GM18508 (cell line): ENCODE results near the gene DZIP1.

ENCODE experiments used
- ATAC-seq: cut with Tn5 transposase; IDR thresholded peaks from one replicate; pipeline ENCODE4 v1.9.1; 2021; ENCODE audit warnings: moderate number of reproducible peaks; ENCODE audit not compliant: insufficient read depth, unreplicated experiment

DZIP1 gene

GRCh38 chr13:95647321-95647720 is 2.8 kb upstream of the DZIP1 start:
- no peak for ATAC-seq

GRCh38 chr13:95643936-95644598 is 439 bp downstream of the DZIP1 start:
- no peak for ATAC-seq

GRCh38 chr13:95643571-95643935 is 953 bp downstream of the DZIP1 start:
- no peak for ATAC-seq

DNA sequence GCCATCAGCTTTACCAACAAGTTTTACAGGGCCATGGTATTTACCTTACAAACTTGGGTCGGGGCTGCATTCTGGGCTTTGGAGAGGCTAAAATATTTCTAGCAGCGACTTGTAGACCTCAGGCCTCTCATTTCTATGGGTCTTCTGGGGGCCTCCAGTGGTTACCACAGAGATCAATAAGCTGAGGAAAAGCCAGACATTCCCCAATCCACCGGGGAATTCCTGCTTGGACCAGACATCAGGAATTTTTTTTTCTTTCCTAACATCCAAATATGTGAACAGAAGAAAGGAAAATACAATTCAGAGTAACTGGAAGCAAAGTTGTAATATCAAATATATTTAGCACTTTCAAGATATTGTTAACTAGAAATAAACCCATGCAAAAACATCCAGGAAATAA is 1.5 kb downstream of the DZIP1 start:
- no peak for ATAC-seq

DNA sequence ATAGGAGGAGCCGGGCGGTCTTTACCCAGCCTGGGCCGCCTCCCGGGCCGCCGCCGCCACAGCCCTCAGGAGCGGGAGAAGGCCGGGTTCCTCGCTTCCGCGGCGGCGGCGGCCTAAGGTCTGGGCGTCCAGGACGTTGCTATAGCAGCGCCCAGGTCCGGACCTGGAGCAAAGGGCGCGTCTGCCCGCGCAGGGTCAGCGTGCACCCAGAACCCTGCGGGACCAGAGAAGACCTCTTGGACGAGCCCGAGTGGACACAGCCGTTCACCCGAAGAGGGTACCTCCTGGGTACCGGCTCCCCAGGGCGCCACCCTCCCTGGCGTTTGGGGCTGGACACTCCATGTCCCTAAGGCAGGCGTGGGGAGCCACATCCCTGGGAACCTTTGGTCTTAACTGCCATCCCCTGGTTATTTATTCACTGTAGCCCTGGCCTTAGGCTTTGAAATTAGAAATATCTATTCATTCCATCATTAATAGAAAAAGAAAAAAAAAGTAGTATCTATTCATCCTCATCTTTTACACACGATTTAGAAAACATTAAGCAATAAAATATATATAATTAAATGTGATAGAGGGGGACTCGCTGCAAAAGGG is 2.4 kb downstream of the DZIP1 start:
- ATAC-seq = no peak

DNA sequence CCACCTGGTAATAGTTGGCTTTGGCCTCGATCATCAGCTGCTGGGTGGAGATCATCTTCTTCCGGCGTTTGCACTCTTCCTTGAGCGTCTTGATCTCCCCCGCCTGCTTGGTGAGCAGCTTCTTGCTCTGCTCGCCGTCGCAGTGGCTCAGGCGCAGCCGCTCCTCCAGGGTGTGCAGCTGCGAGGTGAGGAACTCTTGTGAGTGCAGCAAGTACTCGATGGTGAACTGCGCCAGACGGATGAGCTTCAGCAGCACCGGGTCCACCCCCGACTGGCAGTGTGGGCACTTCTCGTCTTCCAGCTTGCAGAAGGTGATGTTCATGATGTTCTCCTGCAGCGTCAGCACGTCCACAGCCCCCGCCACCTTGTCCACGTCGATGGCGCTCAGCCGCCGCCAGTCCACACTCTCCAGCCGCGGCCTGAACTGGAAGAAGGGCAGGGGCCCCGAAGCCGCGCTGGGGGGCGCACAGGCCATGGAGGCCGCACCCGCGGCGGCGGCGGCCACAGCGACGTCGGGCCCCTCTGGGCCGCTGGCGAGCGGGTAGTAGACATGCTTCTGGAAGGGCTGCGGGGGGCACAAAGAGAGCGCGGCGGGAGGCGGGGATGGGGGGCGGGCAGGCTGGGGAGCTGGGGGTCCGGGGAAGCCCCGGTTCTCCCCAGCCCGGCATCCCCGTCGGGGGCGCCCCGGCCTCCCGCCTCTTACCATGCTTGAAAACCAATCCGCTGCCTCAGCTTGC is 3.0 kb downstream of the DZIP1 start:
- ATAC-seq = no peak

GRCh38 chr13:95636853-95637252 is 7.7 kb downstream of the DZIP1 start:
- no peak for ATAC-seq

- no peak for ATAC-seq
Measured at GRCh38 chr13:95630593-95630992, 13.9 kb downstream of the DZIP1 start.

- ATAC-seq = no peak
Measured at GRCh38 chr13:95629071-95629470, 15.4 kb downstream of the DZIP1 start.

DNA sequence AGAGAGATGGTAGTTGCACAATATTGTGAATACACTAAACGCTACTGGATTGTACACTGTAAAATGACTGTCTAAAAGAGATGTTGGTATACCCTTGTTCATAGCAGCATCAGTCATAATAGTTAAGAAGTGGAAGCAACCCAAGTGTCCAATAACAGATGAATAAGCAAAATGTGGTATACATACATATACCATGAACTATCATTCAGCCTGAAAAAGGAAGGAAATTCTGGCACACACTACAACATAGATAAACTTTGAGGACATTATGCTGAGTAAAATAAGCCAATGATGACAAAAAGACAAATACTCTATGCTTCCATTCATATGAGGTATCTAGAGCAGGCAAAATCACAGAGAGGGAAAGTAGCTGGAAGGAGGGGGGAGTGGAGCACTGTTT is 16.0 kb downstream of the DZIP1 start:
- ATAC-seq = no peak

DNA sequence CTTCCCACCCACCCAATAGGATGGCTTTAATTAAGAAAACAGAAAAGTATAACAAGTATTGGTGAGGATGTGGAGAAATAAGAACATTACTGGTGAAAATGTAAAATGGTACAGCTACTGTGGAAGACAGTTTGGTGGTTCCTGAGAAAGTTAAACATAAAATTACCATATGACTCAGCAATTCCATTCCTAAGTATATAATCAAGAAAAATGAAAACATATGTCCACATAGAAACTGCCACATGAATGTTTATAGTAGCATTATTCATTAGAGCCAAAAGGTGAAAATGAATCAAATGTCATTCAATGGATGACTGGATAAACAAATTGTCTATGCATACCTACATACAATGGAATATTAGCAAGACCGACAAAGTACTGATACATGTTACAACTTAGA is 16.9 kb downstream of the DZIP1 start:
- ATAC-seq = no peak

- no peak for ATAC-seq
Measured at GRCh38 chr13:95626768-95627167, 17.7 kb downstream of the DZIP1 start.

GRCh38 chr13:95624020-95624419 is 20.5 kb downstream of the DZIP1 start:
- no peak for ATAC-seq

DNA sequence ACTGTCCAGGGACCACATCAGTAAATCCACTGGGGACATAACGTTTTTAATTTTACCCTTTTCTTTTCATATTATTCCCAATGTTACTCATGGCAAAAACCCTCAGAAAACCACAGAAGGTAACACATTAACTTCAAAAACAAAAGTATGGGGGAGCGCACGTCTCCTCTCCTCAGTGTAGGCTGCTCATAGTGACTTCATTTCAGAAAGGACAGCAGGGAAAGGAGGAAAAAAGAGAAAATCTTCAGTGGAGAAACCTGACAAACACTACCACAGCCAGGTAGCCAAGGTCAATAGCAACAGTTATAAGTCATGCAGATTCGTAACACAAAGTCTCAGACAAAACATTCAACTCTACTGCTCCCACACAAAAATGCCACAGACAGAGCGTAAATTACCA is 21.4 kb downstream of the DZIP1 start:
- ATAC-seq = no peak

DNA sequence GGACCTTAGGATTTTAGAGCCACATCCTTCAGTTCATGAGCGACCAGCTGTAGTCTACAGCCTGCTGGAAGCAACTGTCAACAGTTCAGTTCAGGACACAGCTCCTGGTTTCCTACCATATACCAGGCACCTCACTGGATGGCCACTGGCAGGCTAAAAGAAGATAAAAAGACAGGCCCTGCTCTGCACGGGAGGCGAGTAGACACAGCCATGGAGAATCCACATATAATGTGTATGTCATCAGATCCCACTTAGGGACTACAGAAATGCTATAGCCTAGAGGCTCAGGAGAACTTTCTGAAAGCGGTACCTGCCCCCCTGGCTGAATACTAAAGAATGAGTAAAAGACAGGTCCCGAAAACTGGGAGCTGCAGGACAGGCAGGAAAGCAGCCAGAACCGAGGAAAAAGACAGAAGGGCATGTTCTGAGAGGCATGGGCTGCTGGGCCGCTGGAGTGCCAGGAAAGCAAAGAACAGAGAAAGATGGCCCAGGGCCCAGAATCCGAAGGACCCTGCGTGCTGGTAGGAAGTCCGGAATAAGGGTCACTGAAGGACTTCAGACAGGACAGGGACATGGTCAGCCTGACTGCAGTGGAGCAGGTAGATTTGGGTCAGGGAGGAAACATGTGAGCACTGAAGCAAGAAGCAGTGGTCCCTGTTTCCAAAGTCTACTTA is 23.5 kb downstream of the DZIP1 start:
- ATAC-seq = no peak

- ATAC-seq = no peak
Measured at GRCh38 chr13:95620030-95620824, 24.3 kb downstream of the DZIP1 start.

DNA sequence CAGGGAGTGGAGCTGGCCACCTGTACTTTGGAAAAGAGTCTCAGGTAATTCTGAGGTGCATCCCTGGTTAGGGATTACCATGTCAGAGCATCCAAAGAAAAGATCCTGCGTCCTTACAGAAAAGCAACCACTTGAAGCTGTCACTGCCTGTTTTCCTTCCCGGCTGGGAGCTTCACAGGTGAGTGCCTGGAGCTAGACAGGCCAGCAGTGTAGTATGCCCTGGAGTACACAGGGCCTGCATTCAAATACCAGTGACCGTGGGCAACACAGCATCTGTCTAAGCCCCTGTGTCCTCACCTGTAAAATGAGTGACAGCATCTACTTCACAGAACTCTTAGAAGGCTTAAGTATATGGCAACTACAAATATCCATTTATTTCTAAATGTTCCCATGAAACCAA is 29.0 kb downstream of the DZIP1 start:
- no peak for ATAC-seq

DNA sequence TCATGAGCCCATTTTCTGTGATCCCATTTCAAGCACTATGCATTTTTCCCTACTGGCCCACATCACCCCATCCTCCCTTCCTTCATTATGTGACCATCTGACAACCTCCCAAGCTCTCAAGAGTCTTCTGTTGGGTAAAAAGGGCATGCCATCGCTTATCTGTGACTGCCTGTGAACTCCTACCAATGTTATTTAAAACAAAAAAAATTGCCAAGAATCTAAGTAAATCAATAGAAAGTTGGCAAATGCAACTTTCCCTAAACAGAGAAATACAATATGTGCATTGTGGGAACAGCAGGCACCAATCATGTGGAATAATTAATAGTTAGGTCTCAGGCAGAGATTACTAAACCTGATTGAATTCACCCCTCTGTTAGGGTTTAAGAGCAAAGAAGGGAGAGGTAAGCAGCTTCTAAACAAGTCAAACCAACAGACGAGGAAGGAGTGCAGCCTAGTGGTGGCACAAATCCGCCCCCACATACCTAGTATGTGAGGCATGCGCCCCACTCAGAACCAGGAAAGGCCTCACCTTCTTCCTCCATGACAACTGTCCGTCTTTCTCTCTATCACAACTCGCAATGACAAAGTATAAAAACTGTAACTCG is 29.8 kb downstream of the DZIP1 start:
- no peak for ATAC-seq

DNA sequence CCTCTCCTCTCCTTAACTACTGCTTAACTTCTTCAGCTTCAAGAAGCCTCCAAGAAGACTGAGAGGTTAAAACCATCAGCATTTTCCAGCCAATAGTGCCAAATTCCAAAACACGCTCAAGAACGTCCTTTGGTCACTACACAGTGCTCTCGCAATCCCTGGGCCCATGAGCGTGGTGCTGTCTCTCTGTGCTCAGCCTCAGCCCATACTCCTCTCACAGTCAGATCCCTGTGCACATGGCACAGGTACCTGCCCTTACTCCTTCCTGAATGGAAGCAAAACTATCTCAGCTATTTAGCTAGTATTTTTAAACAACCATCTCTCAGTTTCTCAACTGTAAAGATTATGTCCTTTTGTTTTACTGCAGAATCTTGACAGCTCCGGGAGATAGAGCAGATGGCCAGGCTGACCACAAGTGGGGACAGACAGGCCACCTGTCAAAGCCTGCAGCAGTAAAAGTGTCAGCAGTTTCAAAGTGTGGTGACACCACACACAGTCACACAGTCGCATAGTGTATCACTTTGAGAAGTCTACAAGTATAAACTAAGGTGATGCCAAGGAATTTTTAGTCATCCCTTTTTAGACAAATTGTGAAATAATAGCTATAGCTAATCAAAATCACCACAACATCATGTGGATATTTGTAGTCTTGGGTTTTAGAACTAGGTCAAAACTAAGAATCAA is 35.7 kb downstream of the DZIP1 start:
- ATAC-seq = no peak

DNA sequence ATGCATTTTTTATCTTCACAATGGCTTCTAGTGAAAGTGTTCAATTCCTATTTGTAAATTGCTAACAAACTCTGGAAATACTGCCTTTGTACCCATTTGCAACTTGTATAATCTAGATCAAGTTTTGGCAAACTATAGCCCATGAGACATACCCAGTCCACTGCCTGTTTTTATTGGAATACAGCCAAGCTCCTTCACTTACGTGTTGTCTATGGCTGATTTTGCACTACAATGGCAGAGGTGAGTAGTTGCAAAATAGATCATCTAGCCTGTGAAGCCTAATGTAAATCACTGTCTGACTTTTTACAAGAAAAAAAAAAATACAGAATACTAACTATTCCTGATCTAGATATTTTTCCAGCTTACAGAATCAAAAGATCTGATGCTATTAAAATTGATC is 37.1 kb downstream of the DZIP1 start:
- ATAC-seq = no peak
